WTC11 (cell line): ENCODE results near the gene DCAF16.

Experiments
- CREB1 ChIP-seq: sonication (generic); formaldehyde crosslinking; IDR thresholded peaks from 2 replicates; pipeline ENCODE4 v1.8.0; 2023; ENCODE audit warnings: mild to moderate bottlenecking, missing genetic modification reagents
- FOXK1 ChIP-seq: sonication (generic); formaldehyde crosslinking; IDR thresholded peaks from 2 replicates; pipeline ENCODE4 v1.8.0; 2022; ENCODE audit warnings: mild to moderate bottlenecking, moderate library complexity, missing genetic modification reagents
- SP1 ChIP-seq: sonication (generic); formaldehyde crosslinking; conservative IDR thresholded peaks from 2 replicates; pipeline ENCODE4 v1.8.1; 2022; ENCODE audit warnings: missing genetic modification reagents
- ZNF138 ChIP-seq: sonication (generic); formaldehyde crosslinking; conservative IDR thresholded peaks from 2 replicates; pipeline ENCODE4 v1.8.1; 2022; ENCODE audit warnings: mild to moderate bottlenecking, moderate library complexity, missing genetic modification reagents
- TF ChIP-seq, protein P1 (sequence below): sonication (generic); formaldehyde crosslinking; IDR thresholded peaks from 2 replicates; pipeline ENCODE4 v1.8.1; 2022; ENCODE audit warnings: missing genetic modification reagents, borderline replicate concordance
- TF ChIP-seq, protein P2 (sequence below): fragments of 200-600 bp; IDR thresholded peaks from 2 replicates; pipeline ENCODE4 v1.8.0; 2022; ENCODE audit warnings: antibody characterized with exemption
- TF ChIP-seq, protein P3 (sequence below): sonication (generic); formaldehyde crosslinking; IDR thresholded peaks from 2 replicates; pipeline ENCODE4 v1.8.0; 2023; ENCODE audit warnings: missing genetic modification reagents
- TF ChIP-seq, protein P4 (sequence below): sonication (generic); formaldehyde crosslinking; IDR thresholded peaks from 2 replicates; pipeline ENCODE4 v1.8.0; 2022; ENCODE audit warnings: mild to moderate bottlenecking, missing genetic modification reagents
- TF ChIP-seq, protein P5 (sequence below): sonication (generic); formaldehyde crosslinking; IDR thresholded peaks from 2 replicates; pipeline ENCODE4 v1.8.0; 2022; ENCODE audit warnings: mild to moderate bottlenecking, missing genetic modification reagents

DNA sequence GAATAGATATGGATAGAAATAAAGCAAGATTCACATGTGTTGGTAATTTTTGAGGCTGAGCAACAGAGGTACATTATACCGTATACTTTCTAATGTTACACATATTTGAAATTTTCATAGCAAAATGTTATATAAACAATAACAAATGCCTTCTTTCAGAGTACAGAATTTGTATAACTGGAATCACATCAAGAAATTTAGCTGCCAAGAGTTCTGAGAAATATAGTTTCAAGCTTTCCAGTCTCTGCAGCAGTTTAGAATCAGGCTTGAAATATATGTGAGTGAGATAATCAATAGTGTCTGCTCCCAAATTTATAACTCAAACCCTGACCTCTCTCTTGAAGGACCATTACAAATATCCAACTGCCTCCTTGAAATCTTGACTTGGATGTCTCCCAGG is 52.9 kb downstream of the DCAF16 start:
- TF ChIP-seq, protein P1, sequence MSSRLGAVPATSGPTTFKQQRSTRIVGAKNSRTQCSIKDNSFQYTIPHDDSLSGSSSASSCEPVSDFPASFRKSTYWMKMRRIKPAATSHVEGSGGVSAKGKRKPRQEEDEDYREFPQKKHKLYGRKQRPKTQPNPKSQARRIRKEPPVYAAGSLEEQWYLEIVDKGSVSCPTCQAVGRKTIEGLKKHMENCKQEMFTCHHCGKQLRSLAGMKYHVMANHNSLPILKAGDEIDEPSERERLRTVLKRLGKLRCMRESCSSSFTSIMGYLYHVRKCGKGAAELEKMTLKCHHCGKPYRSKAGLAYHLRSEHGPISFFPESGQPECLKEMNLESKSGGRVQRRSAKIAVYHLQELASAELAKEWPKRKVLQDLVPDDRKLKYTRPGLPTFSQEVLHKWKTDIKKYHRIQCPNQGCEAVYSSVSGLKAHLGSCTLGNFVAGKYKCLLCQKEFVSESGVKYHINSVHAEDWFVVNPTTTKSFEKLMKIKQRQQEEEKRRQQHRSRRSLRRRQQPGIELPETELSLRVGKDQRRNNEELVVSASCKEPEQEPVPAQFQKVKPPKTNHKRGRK = no peak
- TF ChIP-seq, protein P2, sequence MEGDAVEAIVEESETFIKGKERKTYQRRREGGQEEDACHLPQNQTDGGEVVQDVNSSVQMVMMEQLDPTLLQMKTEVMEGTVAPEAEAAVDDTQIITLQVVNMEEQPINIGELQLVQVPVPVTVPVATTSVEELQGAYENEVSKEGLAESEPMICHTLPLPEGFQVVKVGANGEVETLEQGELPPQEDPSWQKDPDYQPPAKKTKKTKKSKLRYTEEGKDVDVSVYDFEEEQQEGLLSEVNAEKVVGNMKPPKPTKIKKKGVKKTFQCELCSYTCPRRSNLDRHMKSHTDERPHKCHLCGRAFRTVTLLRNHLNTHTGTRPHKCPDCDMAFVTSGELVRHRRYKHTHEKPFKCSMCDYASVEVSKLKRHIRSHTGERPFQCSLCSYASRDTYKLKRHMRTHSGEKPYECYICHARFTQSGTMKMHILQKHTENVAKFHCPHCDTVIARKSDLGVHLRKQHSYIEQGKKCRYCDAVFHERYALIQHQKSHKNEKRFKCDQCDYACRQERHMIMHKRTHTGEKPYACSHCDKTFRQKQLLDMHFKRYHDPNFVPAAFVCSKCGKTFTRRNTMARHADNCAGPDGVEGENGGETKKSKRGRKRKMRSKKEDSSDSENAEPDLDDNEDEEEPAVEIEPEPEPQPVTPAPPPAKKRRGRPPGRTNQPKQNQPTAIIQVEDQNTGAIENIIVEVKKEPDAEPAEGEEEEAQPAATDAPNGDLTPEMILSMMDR = no peak
- no peak for TF ChIP-seq CREB1 (CRISPR knock-in tag)
- TF ChIP-seq, protein P3, sequence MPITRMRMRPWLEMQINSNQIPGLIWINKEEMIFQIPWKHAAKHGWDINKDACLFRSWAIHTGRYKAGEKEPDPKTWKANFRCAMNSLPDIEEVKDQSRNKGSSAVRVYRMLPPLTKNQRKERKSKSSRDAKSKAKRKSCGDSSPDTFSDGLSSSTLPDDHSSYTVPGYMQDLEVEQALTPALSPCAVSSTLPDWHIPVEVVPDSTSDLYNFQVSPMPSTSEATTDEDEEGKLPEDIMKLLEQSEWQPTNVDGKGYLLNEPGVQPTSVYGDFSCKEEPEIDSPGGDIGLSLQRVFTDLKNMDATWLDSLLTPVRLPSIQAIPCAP (CRISPR knock-in tag) = no peak
- TF ChIP-seq ZNF138 (CRISPR knock-in tag) = no peak
- TF ChIP-seq FOXK1 (CRISPR knock-in tag) = no peak
- no peak for TF ChIP-seq SP1 (CRISPR knock-in tag)
- TF ChIP-seq, protein P4, sequence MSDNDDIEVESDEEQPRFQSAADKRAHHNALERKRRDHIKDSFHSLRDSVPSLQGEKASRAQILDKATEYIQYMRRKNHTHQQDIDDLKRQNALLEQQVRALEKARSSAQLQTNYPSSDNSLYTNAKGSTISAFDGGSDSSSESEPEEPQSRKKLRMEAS (CRISPR knock-in tag) = no peak
- TF ChIP-seq, protein P5, sequence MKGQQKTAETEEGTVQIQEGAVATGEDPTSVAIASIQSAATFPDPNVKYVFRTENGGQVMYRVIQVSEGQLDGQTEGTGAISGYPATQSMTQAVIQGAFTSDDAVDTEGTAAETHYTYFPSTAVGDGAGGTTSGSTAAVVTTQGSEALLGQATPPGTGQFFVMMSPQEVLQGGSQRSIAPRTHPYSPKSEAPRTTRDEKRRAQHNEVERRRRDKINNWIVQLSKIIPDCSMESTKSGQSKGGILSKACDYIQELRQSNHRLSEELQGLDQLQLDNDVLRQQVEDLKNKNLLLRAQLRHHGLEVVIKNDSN = no peak
